A549 (cell line): ENCODE results near the gene AADACL4.

ENCODE experiments used
- BCL3 ChIP-seq: fragments of >200 bp; sonication (Bioruptor Twin); formaldehyde crosslinking; IDR thresholded peaks from 3 replicates; pipeline ENCODE4 v1.6.1; 2016
- BHLHE40 ChIP-seq: IDR thresholded peaks from 2 replicates; pipeline ENCODE4 v1.6.1; 2012; ENCODE audit warnings: low read depth, low read length, inconsistent platforms
- CEBPB ChIP-seq, 2 experiments: fragments of >200 bp in 1 of 2; sonication (Bioruptor Twin) in 1 of 2; formaldehyde crosslinking in 1 of 2; IDR thresholded peaks; 2 replicates each; pipeline ENCODE4 v1.6.1; 2012 to 2016
- CTCF ChIP-seq: fragments of >200 bp; sonication (Bioruptor Twin); formaldehyde crosslinking; IDR thresholded peaks from 3 replicates; pipeline ENCODE4 v1.5.1; 2016
- EHMT2 ChIP-seq: fragments of 200-600 bp; sonication (generic); IDR thresholded peaks from 2 replicates; pipeline ENCODE4 v1.6.1; 2016; ENCODE audit warnings: antibody characterized with exemption, low read depth, mild to moderate bottlenecking, moderate library complexity
- HOXA7 ChIP-seq: fragments of 250-450 bp; sonication (Bioruptor Pico); IDR thresholded peaks from 2 replicates; pipeline ENCODE4 v1.5.0; 2020; ENCODE audit warnings: mild to moderate bottlenecking, moderate library complexity
- MYC ChIP-seq: IDR thresholded peaks from 2 replicates; pipeline ENCODE4 v1.6.1; 2012; ENCODE audit warnings: mild to moderate bottlenecking, inconsistent platforms, low read length, improper control_type of control experiment, borderline replicate concordance
- NR3C1 ChIP-seq: fragments of >200 bp; sonication (Bioruptor Twin); formaldehyde crosslinking; IDR thresholded peaks from 3 replicates; pipeline ENCODE4 v1.6.1; 2017
- PHF8 ChIP-seq: fragments of 200-600 bp; sonication (generic); IDR thresholded peaks from 2 replicates; pipeline ENCODE4 v1.6.1; 2016; ENCODE audit warnings: low read depth, mild to moderate bottlenecking, antibody characterized with exemption, moderate library complexity, borderline replicate concordance
- POLR2A ChIP-seq: IDR thresholded peaks from 2 replicates; pipeline ENCODE4 v1.6.1; 2012; ENCODE audit warnings: mild to moderate bottlenecking, low read length
- REST ChIP-seq: fragments of 200-600 bp; sonication (generic); IDR thresholded peaks from 2 replicates; pipeline ENCODE4 v1.6.1; 2016; ENCODE audit warnings: antibody characterized with exemption, mild to moderate bottlenecking, moderate library complexity

- TF ChIP-seq CTCF (no peak), BHLHE40 (no peak), REST (no peak), EHMT2 (no peak), PHF8 (no peak), POLR2A (no peak), HOXA7 (CRISPR knock-in tag) (no peak), BCL3 (no peak), CEBPB (IDR thresholded peaks at IDR 0.05) (no peak), NR3C1 (no peak), MYC (no peak)
Measured at GRCh38 chr1:12709091-12709491, 65.2 kb downstream of the AADACL4 start.
